ENCODE data around the gene SMARCB1. TPM values are rescaled to one million over a fixed set of nuclear protein-coding genes. Genes with fewer than 3 reads are reported as not detected.

SMARCB1 gene
- total RNA-seq, 1 experiment from 2014 or later = 136 TPM

GRCh38 chr22:23763579-23763945 lies 23.2 kb upstream of the SMARCB1 start:
- H2BK5ac ChIP-seq (ENCODE audit: insufficient read length, low read length) = no peak overlapping the region
- H3K23ac ChIP-seq (ENCODE audit: insufficient read length, low read depth, low read length) = no peak overlapping the region
- Mint-ChIP-seq H3K4me3 (peak overlapping the region in 1 of 2 experiments; percentile 22; a peak in 2 of 5 replicates), H3K36me3 (ENCODE audit: insufficient read depth in 1 of 3, low read depth in 3 of 3) (peaks cover 5 to 10% (median 7%) of the 10 kb centered on the region in 3 experiments; a peak in 4 of 7 replicates), H3K4me1 (peaks cover 19 to 28% of the 10 kb centered on the region in 2 experiments), H3K27me3 (ENCODE audit: low read depth) (peaks cover 34% of the 10 kb centered on the region), H3K9me3 (no peaks in the 10 kb centered on the region), H3K27ac (no peak overlapping the region)
- no peak overlapping the region for H2BK12ac ChIP-seq (ENCODE audit: insufficient read length, low read depth, low read length)
- DNase-seq = peak; percentile 74
- no peak overlapping the region for H3K56ac ChIP-seq (ENCODE audit: insufficient read length, low read depth, low read length)
- no peaks in the 10 kb centered on the region for H3K79me2 ChIP-seq (ENCODE audit: insufficient read depth, low read length)
- H3K4me1 ChIP-seq (ENCODE audit: insufficient read depth, low read length) = peaks cover 4% of the 10 kb centered on the region; the same call in 1 of the 2 replicates
- no peaks in the 10 kb centered on the region for H4K20me1 ChIP-seq (ENCODE audit: control insufficient read depth, insufficient read depth, insufficient read length)
- H3K9me3 ChIP-seq (ENCODE audit: control insufficient read depth, low read depth, low read length) = no peaks in the 10 kb centered on the region
- no CpG with 5 or more reads among the region's 17 CpGs for WGBS (ENCODE audit: extremely low coverage, insufficient read length, low lambda C conversion rate)
- peaks cover 7% of the 10 kb centered on the region for H3K23me2 ChIP-seq (ENCODE audit: insufficient read length, low read depth, low read length, poor library complexity, severe bottlenecking)
- H3K27ac ChIP-seq (ENCODE audit: insufficient read length, low read depth, low read length) = no peak overlapping the region
- H3K9ac ChIP-seq (ENCODE audit: extremely low read depth, insufficient read length, low read length) = no peak overlapping the region
- H3K79me1 ChIP-seq (ENCODE audit: insufficient read depth, low read depth, low read length, poor library complexity, severe bottlenecking) = no peaks in the 10 kb centered on the region
- H2BK20ac ChIP-seq (ENCODE audit: low read depth, low read length, poor library complexity, severe bottlenecking) = no peak overlapping the region
- no peak overlapping the region for H2BK120ac ChIP-seq (ENCODE audit: low read depth, low read length, poor library complexity, severe bottlenecking)
- H2BK15ac ChIP-seq (ENCODE audit: low read depth, low read length) = no peak overlapping the region
- TF ChIP-seq CTCF (conservative IDR thresholded peaks at IDR 0.05) = no peak
- no peak overlapping the region for H3K18ac ChIP-seq (ENCODE audit: insufficient read length, low read depth, low read length)
- H3T11ph ChIP-seq (ENCODE audit: low read length) = no peak overlapping the region
- peak overlapping the region; percentile 27; the same call in 1 of the 2 replicates for H3K14ac ChIP-seq (ENCODE audit: insufficient read depth, low read length)
- no peak overlapping the region for H2AK5ac ChIP-seq (ENCODE audit: insufficient read length, low read length)
- H2AFZ ChIP-seq (ENCODE audit: low read length) = no peak overlapping the region
- peak overlapping the region; percentile 49 for H3K4me2 ChIP-seq (ENCODE audit: insufficient read depth, insufficient read length, low read length)
- H3K4ac ChIP-seq (ENCODE audit: low read depth, low read length) = no peak overlapping the region
- H3K27me3 ChIP-seq (ENCODE audit: insufficient read depth, low read length) = no peaks in the 10 kb centered on the region
- no peak overlapping the region for H4K91ac ChIP-seq (ENCODE audit: insufficient read length, low read depth, low read length)
- no peak overlapping the region for H4K8ac ChIP-seq (replicated peaks; ENCODE audit: insufficient read length, low read depth, low read length)
- H4K5ac ChIP-seq (ENCODE audit: insufficient read length, low read depth, low read length) = no peak overlapping the region
